Fibroblast of pulmonary artery (primary cell): ENCODE results near the gene FAM170B.

Source experiments
- DNase-seq: peaks from one replicate; pipeline ENCODE4 v3.0.0-alpha.2; 2010; ENCODE audit warnings: low read depth
- H3K4me3 ChIP-seq: replicated peaks from 2 replicates; pipeline ENCODE4 v1.5.1; 2011; ENCODE audit warnings: low read depth, mild to moderate bottlenecking, control low read depth, low read length, moderate library complexity
- CTCF ChIP-seq: IDR thresholded peaks from 2 replicates; pipeline ENCODE4 v1.5.1; 2011; ENCODE audit warnings: mild to moderate bottlenecking, control low read depth, low read length, inconsistent platforms; ENCODE audit errors: missing control alignments

The FAM170B gene

GRCh38 chr10:49089152-49089551, 44.7 kb downstream of the FAM170B start:
- TF ChIP-seq CTCF: no peak
- DNase-seq: no peak
- no peak overlapping the region for H3K4me3 ChIP-seq

GRCh38 chr10:49086889-49087288, 46.9 kb downstream of the FAM170B start:
- no peak overlapping the region for H3K4me3 ChIP-seq
- TF ChIP-seq CTCF: no peak
- DNase-seq: no peak

- no peak overlapping the region for H3K4me3 ChIP-seq
- TF ChIP-seq CTCF: no peak
- DNase-seq: no peak
Measured at GRCh38 chr10:49083261-49083660, 50.6 kb downstream of the FAM170B start.

- no peak overlapping the region for H3K4me3 ChIP-seq
- no peak for TF ChIP-seq CTCF
- no peak for DNase-seq
Measured at GRCh38 chr10:49082766-49083165, 51.1 kb downstream of the FAM170B start.

GRCh38 chr10:49081547-49082275, 52.1 kb downstream of the FAM170B start:
- no peak for TF ChIP-seq CTCF
- DNase-seq: no peak
- no peak overlapping the region for H3K4me3 ChIP-seq
